ENCODE data around the gene CENPU.

Gene CENPU

GRCh38 chr4:184705692-184706091, 28.2 kb downstream of the CENPU start:
- no peak for DNase-seq (ENCODE audit: low read depth in 2 of 2)

- DNase-seq (ENCODE audit: low read depth in 2 of 2) = no peak
These were observed 31.8 kb downstream of the CENPU start for GRCh38 chr4:184702114-184702513.

GRCh38 chr4:184699941-184700340, 34.0 kb downstream of the CENPU start:
- no peak for DNase-seq (ENCODE audit: low read depth in 2 of 2)

GRCh38 chr4:184697956-184698355, 35.9 kb downstream of the CENPU start:
- no peak for DNase-seq (ENCODE audit: low read depth in 2 of 2)

GRCh38 chr4:184695178-184695896, 38.6 kb downstream of the CENPU start:
- DNase-seq (ENCODE audit: low read depth in 2 of 2) = no peak

GRCh38 chr4:184694412-184694956, 39.4 kb downstream of the CENPU start:
- DNase-seq (ENCODE audit: low read depth in 2 of 2) = no peak

GRCh38 chr4:184693056-184693455, 40.8 kb downstream of the CENPU start:
- peak; percentile 3 to 21 for DNase-seq (ENCODE audit: low read depth in 2 of 2)

GRCh38 chr4:184689681-184690080, 44.2 kb downstream of the CENPU start:
- DNase-seq (ENCODE audit: low read depth in 2 of 2) = no peak

- peak; percentile 40 to 48 for DNase-seq (ENCODE audit: low read depth in 2 of 2)
These were observed 45.4 kb downstream of the CENPU start for GRCh38 chr4:184688447-184688846.

GRCh38 chr4:184688005-184688404, 45.9 kb downstream of the CENPU start:
- no peak for DNase-seq (ENCODE audit: low read depth in 2 of 2)

GRCh38 chr4:184684491-184685189, 49.3 kb downstream of the CENPU start:
- DNase-seq (ENCODE audit: low read depth in 2 of 2) = no peak

- DNase-seq (ENCODE audit: low read depth in 2 of 2) = no peak
These were observed 52.0 kb downstream of the CENPU start for GRCh38 chr4:184681916-184682315.

GRCh38 chr4:184680698-184681097, 53.2 kb downstream of the CENPU start:
- no peak for DNase-seq (ENCODE audit: low read depth in 2 of 2)

- DNase-seq (ENCODE audit: low read depth in 2 of 2) = no peak
These were observed 57.9 kb downstream of the CENPU start for GRCh38 chr4:184675821-184676492.

GRCh38 chr4:184675018-184675417, 58.9 kb downstream of the CENPU start:
- no peak for DNase-seq (ENCODE audit: low read depth in 2 of 2)

GRCh38 chr4:184674011-184674410, 59.9 kb downstream of the CENPU start:
- no peak for DNase-seq (ENCODE audit: low read depth in 2 of 2)

GRCh38 chr4:184672741-184673140, 61.2 kb downstream of the CENPU start:
- no peak for DNase-seq (ENCODE audit: low read depth in 2 of 2)

- no peak for DNase-seq (ENCODE audit: low read depth in 2 of 2)
These were observed 62.8 kb downstream of the CENPU start for GRCh38 chr4:184671101-184671500.

- no peak for DNase-seq (ENCODE audit: low read depth in 2 of 2)
These were observed 64.6 kb downstream of the CENPU start for GRCh38 chr4:184669251-184669650.

- DNase-seq (ENCODE audit: low read depth in 2 of 2) = no peak
These were observed 65.3 kb downstream of the CENPU start for GRCh38 chr4:184668511-184669114.

GRCh38 chr4:184668096-184668495, 65.8 kb downstream of the CENPU start:
- no peak for DNase-seq (ENCODE audit: low read depth in 2 of 2)

- DNase-seq (ENCODE audit: low read depth in 2 of 2) = no peak
These were observed 67.2 kb downstream of the CENPU start for GRCh38 chr4:184666670-184667069.
